ENCODE measurements around the gene C1QTNF12. TPM values are rescaled to one million over a fixed set of nuclear protein-coding genes. Genes with fewer than 3 reads are reported as not detected.

C1QTNF12 gene
- total RNA-seq, 1 donor from 2014 or later, result 1.2 TPM

GRCh38 chr1:1268284-1268682 is 21.8 kb upstream of the C1QTNF12 start:
- TF ChIP-seq, protein P1, sequence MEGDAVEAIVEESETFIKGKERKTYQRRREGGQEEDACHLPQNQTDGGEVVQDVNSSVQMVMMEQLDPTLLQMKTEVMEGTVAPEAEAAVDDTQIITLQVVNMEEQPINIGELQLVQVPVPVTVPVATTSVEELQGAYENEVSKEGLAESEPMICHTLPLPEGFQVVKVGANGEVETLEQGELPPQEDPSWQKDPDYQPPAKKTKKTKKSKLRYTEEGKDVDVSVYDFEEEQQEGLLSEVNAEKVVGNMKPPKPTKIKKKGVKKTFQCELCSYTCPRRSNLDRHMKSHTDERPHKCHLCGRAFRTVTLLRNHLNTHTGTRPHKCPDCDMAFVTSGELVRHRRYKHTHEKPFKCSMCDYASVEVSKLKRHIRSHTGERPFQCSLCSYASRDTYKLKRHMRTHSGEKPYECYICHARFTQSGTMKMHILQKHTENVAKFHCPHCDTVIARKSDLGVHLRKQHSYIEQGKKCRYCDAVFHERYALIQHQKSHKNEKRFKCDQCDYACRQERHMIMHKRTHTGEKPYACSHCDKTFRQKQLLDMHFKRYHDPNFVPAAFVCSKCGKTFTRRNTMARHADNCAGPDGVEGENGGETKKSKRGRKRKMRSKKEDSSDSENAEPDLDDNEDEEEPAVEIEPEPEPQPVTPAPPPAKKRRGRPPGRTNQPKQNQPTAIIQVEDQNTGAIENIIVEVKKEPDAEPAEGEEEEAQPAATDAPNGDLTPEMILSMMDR (IDR thresholded peaks at IDR 0.05), result no peak
- Histone ChIP-seq H3K36me3 (peaks cover 57% of the 10 kb centered on the region), H3K27ac (no peak overlapping the region), H3K4me1 (peaks cover 31% of the 10 kb centered on the region), H3K9me3 (no peaks in the 10 kb centered on the region), H3K27me3 (ENCODE audit: low read depth) (no peaks in the 10 kb centered on the region), H3K4me3 (no peak overlapping the region)
- intact Hi-C loops (cut with DNase I), result no loop called here
- no peak for ATAC-seq
- no peak for DNase-seq

DNA sequence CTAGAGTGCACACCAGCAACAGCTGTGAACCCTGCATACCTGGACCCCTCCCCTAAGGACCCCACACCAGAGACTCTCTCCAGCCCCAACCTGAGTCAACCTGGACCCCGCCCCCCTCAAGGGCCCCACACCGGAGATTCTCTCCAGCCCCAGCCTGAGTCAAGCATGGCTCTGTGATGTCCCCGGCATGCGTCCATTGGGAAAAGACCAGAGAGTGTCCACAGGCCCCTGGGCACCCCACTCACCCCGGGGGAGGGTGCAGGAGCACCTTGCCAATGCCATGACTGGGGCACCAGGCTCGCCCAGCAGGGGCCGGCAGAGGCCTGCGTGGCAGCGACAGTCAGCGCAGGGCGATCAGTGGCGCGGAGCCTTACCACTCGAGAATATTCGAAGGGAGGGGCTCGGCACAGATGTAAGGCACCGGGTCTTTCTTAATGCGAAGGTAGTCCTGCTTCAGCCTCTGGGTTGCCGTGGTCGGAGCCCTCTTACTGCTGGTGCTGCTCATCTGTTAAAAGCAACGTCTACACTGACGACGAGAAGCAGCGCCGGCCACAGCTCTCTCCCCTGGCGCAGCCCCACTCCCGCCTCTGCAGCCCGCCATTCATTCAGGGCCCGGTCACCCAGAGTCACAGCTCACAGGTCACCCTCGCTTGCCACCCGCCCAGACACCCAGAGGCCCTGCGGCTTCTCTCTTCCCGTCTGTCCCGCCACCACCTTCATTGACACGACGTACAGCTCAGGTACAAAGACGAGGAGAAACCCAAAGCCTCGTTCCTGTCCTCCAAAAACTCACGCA is 21.2 kb upstream of the C1QTNF12 start:
- Histone ChIP-seq H3K27ac (no peak overlapping the region), H3K4me3 (no peak overlapping the region), H3K36me3 (peaks cover 63% of the 10 kb centered on the region), H3K27me3 (ENCODE audit: low read depth) (no peaks in the 10 kb centered on the region), H3K9me3 (no peaks in the 10 kb centered on the region), H3K4me1 (peaks cover 29% of the 10 kb centered on the region)
- TF ChIP-seq, protein P1 (IDR thresholded peaks at IDR 0.05), result no peak
- intact Hi-C loops (cut with DNase I), result no loop called here
- ATAC-seq, result no peak
- no peak for DNase-seq

GRCh38 chr1:1264868-1265272 is 18.3 kb upstream of the C1QTNF12 start:
- Histone ChIP-seq H3K36me3 (peaks cover 87% of the 10 kb centered on the region), H3K4me1 (peaks cover 17% of the 10 kb centered on the region), H3K4me3 (no peak overlapping the region), H3K9me3 (no peaks in the 10 kb centered on the region), H3K27ac (no peak overlapping the region), H3K27me3 (ENCODE audit: low read depth) (no peaks in the 10 kb centered on the region)
- intact Hi-C loops (cut with DNase I), result no loop called here
- no peak for DNase-seq
- TF ChIP-seq, protein P1 (IDR thresholded peaks at IDR 0.05), result no peak
- no peak for ATAC-seq

DNA sequence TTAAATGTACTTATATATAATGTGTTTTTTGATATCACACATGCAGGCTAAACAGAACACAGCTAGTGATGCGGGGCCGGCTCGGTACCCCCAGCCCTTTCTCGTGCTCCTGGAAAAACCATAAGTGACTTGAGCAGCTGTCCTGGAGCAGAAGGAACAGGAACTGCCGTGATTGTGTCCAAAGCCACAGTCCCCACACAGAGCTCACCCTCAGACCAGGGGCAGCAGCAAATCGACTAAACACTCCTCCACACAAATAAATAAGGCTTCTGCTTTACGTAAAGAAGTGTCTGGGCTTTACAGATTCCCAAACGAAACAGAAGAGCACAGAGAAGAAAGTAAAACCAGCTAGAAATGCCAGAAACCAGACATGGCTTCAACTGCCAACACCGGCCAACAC is 17.5 kb upstream of the C1QTNF12 start:
- Histone ChIP-seq H3K9me3 (no peaks in the 10 kb centered on the region), H3K4me1 (peaks cover 16% of the 10 kb centered on the region), H3K36me3 (peaks cover 94% of the 10 kb centered on the region), H3K27ac (no peak overlapping the region), H3K4me3 (no peak overlapping the region), H3K27me3 (ENCODE audit: low read depth) (no peaks in the 10 kb centered on the region)
- DNase-seq (no peak), ATAC-seq (no peak)
- intact Hi-C loops (cut with DNase I), result no loop called here
- TF ChIP-seq, protein P1 (IDR thresholded peaks at IDR 0.05), result no peak

DNA sequence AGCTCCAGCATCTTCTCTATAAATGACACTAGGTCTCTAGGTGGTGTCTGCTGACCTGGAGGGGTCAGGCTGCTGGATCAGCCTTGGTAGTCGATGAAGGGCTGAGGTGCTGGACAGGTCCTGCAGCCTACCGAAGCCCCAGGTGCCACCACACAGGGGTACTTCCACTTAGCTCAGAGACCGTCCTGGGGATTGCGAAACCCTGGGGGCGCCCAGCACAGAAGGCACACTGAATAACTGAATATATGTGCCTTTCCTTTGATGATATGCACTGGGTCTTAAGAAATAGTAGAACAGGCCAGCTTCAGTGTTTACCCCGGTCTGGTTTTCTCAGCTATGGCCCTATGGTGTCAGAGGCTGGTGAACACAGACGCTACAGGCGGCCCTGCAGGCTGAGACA is 16.2 kb upstream of the C1QTNF12 start:
- H3K4me3 ChIP-seq, result no peak overlapping the region
- no peaks in the 10 kb centered on the region for H3K27me3 ChIP-seq (ENCODE audit: low read depth)
- DNase-seq, result no peak
- H3K27ac ChIP-seq, result no peak overlapping the region
- ATAC-seq, result no peak
- H3K4me1 ChIP-seq, result peaks cover 16% of the 10 kb centered on the region
- TF ChIP-seq, protein P1 (IDR thresholded peaks at IDR 0.05), result no peak
- no peaks in the 10 kb centered on the region for H3K9me3 ChIP-seq
- peaks cover 88% of the 10 kb centered on the region for H3K36me3 ChIP-seq
- intact Hi-C loops (cut with DNase I), result no loop called here
